AG08396 (cell line): ENCODE results near the gene SRPX2.
A peak's percentile ranks its signal among the peaks of the same experiment; 100 is the strongest.

Source experiments
- DNase-seq: peaks from one replicate; pipeline ENCODE4 v3.0.0; 2012; ENCODE audit warnings: low spot score, mixed read lengths

Gene SRPX2, protein sequence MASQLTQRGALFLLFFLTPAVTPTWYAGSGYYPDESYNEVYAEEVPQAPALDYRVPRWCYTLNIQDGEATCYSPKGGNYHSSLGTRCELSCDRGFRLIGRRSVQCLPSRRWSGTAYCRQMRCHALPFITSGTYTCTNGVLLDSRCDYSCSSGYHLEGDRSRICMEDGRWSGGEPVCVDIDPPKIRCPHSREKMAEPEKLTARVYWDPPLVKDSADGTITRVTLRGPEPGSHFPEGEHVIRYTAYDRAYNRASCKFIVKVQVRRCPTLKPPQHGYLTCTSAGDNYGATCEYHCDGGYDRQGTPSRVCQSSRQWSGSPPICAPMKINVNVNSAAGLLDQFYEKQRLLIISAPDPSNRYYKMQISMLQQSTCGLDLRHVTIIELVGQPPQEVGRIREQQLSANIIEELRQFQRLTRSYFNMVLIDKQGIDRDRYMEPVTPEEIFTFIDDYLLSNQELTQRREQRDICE

DNA sequence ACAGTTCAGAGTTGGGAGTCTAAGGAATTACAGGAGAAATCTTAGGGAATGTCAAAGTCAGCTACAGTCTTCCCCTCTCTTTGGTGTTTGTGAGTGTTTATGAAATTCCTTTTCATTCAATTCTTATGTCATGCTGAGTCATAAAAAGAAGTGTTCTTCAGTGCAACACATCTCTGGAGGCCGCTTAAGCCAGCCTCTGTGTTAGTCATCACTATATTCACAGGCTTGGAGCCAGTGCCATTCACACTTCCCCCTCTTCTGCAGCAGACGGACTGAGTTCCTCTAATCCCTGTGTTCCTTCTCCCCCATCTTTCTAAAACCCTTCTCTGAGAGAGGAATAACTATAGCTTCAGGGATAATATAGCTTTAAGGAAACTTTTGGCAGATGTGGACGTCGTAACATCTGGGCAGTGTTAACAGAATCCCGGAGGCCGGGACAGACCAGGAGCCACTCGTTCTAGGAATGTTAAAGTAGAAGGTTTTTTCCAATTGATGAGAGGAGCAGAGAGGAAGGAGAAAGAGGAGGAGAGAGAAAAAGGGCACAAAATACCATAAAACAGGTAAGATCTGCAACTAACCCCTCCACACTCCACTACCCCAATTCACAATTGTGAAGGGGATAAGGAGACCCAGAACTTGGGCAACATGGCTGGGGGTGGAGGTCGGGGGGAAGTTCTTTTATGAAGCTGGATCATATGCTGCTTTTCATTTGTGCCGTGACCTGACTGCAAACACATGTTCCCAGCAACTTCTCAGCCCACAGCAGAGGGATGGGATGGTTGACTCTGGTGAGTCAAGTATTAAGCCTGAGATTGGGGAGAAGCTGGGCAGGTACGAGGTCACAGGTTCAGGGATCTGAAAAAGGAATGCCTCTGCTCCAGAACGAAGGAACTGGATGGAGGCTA lies at the start of gene SRPX2:
Gene SRPX2, plus strand, starts transcription at position 244 of the 905 bp plus-strand sequence. CDS start 2,124 bp downstream, outside the sequence.
- peak; percentile 63 for DNase-seq

DNA sequence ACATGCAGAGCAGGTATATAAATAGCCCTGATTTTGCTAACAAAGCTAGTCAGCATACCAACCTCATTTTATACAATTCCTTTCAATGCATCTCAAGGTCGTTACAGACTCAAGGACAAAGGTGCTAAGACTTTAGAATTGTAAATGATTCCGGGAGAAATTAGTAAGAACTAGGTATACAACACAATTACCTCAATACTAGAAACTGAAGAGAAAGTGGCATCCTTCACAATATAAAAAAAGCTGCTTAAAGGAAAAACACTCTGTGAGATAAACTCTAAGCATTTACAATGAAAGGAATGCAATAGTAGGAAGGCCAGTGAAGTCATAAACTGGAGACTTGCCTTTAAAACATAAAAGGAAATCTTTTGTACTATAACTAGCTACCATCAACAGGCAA lies 47.4 kb upstream of the SRPX2 start:
- DNase-seq: no peak

DNA sequence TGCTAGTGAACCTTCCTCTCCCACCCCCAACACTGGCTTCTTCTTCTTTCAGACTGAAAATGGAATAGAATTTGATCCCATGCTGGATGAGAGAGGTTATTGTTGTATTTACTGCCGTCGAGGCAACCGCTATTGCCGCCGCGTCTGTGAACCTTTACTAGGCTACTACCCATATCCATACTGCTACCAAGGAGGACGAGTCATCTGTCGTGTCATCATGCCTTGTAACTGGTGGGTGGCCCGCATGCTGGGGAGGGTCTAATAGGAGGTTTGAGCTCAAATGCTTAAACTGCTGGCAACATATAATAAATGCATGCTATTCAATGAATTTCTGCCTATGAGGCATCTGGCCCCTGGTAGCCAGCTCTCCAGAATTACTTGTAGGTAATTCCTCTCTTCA lies 44.5 kb upstream of the SRPX2 start:
- DNase-seq: no peak

DNA sequence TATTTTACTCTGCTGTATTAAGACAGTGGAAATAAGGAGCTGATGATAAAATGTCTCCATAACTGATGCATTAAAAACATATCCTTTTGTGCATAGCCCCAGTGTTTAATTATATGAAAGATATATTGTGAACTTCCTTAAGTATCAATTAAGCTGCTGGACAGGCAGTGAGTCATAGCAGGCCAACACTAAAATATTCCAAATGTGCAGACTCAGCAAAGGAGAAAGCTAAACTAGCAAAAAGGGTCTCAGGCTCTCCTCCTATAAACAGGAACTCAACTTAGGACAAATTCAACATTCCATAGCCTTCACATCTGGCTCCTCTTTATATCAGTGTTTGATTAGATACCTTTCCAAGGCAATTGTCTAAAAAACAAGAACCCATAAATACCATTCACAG lies 43.7 kb upstream of the SRPX2 start:
- DNase-seq: no peak

DNA sequence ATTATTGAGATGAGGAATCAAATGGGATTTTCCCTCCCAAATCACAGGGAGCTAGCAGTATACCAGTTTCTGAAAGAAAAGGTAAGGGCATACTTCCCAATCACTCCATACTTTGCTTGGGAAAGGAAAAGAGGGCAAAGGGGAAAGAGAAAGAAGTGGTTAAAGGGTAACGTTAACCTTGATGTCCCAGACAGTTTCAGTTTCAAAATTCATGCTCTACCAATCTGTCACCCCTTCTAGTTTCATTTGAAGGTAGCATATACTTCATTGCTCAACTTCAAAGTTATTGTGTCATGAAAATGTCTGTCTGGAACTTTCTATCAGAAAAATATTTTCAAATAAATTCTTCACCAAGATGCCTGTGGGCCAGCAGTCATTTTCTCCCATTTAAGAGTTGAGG lies 43.2 kb upstream of the SRPX2 start:
- no peak for DNase-seq

DNA sequence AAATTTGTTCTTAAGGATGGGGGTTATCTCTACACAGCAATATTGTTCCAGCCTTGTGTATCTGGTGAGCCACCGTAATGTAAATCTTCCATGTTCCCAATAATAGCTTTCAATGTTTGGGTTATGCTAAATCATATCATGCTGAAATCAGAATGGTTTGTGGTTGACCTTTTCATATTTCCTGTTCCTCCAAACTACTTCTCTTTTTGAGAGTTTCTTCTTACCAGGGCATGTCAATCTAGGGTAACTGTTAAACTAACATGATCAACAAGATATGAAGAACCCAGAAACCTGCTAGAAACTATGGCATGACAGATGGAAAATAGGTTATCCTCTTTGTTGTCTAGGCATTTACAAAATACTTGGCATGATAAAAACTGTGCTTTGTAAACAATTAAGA lies 37.2 kb upstream of the SRPX2 start:
- no peak for DNase-seq

DNA sequence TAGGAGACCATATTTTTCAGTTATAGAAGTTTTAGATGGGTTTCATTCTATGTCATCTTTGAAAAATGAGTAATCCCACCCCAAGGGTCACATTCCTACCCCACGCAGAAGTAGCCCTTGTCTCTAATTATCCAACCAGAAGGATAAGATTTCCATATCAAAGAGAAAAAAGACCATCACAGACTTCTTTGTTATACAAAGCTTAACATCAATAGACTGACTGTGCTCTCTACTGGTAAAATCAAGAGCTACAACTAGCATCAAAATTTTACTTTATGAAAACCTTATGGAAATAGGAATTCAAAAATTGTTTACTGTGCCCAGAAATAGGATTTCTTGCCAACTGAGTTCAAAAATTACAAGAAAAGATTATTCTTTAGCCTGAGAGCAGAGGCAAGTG lies 34.4 kb upstream of the SRPX2 start:
- no peak for DNase-seq

DNA sequence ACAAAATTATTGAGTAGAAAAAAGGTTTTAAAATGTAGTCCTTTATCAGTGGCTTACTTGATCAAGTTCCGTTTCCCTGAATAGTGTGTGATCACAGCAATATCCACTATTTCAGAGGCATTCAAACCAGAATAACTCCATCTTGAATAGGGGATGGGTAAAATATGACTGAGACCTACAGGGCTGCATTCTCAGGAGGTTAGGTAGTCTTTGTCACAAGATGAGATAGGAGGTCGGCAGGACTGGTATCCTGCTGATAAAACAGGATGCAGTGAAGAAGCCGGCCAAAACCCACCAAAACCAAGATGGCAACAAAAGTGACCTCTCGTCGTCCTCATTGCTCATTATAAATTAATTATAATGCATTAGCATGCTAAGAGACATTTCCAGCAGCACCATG lies 32.0 kb upstream of the SRPX2 start:
- no peak for DNase-seq

DNA sequence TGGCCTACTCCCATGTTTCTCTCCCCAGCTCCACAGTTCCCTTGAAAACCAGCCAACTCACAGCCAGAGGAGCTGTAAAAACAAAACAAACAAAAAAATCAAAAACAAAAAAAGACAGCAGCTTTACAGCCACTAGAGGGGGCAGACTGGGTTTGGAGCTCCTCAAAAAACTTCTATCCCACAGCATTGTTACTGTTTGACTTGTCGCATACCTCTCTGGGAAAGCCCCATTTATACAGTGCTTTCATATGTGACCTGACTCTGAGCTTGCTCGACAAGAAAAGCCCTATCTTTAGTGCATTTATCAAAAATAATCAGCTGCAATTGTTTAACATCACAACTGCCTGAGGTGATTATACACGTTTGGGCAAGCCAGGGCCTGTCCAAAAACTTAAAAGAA lies 29.0 kb upstream of the SRPX2 start:
- DNase-seq: peak; percentile 46

DNA sequence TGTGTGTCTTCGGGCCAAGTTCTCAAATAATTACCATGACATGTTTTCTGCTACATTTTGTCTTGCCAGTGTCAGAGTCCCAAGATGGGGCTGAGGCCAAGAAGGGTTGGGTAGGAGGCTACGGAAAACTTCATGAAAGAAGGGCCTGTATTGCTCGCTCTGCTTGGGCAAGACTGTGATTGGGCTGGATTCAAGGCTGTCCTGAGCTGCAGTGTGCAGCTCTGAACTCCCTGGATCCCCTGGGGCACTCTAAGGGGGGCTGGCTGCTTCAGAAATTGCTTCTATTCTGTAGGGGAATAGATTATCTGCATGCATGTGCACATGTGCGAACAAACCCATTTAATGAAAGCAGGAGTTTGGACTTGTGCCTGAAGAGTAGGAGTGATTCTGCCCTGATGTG lies 21.0 kb upstream of the SRPX2 start:
- DNase-seq: no peak

DNA sequence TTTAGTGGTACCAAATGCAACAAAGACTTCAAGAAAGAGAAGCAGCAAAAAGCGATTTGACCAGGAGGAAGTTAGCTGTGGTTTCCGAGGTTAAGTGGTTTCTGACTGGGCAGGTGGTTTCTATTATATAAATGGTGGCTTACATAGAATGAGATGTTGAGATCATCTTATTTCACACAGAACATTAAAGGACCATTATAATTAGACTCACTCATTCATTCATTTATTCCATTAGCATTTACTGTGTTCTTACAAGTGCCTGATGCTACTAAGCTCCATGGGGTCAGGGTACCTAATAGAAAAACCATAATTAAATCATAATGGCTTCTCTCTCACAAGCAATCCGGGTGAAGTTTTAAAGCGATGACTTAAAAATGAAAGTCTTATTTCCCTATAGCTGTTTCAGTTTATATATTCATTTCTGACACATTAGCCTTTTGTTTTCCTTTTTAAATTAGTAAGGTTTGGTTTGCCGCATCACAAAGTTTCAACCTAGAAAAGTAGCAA lies 18.0 kb upstream of the SRPX2 start:
- DNase-seq: no peak

DNA sequence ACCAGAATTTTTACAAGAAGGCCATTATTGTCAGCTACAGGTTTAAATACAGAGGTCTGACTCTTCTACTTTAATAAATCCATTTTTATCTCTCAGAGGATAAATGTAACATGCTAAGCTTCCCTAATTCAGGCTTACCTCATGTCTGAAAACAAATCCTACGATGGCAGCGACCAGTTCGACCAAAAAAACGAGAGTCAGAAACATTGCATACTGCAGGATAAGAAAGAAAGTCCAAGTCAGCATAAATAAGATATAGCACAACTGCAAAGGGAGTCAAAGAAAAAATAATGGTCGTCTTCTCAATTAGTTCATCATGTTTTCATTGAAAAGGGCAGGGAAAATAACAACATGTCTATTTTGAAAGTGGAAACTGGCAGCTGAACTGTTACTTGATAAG lies 9.0 kb upstream of the SRPX2 start:
- DNase-seq: no peak

DNA sequence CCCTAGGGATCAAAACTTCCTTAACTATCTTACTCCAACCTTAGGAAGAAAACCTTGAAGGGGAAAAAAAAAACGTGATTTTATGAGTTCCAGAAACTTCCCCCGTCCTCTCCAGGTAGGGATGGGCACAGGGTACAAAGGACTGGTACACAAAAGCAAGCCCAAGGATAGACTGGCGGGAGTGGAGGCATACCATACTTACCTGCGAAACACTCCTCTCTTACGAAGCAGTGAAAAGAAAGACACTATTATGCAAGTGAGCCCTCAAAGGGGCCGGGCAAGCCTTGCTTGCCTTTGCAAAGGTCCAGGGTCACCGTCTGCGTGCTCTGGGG lies 8.0 kb upstream of the SRPX2 start:
- DNase-seq: no peak

DNA sequence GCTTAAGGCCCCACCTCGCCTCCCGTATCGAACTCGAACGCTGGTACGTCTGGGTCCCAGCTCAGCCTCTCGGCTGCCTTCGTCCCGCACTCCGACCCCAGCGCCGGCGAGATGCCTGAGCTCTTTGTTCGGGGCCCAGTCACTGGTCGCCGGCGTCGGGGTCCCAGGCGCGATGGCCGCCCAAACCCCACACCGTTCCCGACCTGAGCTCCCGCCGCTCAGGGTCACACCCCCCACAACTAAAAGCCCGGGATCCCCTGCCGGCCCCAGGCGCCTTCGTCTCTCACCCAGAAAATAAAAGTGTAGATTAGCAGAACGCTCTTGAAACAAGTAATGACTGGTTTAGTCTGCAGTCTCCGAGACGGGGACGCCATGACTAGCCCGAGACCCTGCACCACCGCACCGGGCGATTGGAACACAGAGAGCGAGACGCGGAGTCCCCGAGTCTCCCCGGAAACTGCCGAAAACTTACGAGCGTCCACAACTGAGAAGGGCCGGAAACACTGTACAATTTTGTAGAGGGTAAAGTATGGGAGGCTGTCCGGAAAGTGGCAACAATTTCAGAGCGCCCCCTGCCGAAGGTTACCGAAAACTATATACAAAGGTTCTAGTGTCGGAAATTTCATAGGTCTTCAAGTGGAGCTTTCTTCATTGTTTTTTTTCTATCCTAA lies 7.5 kb upstream of the SRPX2 start, which contains the start of gene TSPAN6:
Gene TSPAN6, minus strand, starts transcription at position 486 of the 671 bp plus-strand sequence. Its CDS starts 112 bp downstream, at position 374.
- DNase-seq: peak; percentile 88

DNA sequence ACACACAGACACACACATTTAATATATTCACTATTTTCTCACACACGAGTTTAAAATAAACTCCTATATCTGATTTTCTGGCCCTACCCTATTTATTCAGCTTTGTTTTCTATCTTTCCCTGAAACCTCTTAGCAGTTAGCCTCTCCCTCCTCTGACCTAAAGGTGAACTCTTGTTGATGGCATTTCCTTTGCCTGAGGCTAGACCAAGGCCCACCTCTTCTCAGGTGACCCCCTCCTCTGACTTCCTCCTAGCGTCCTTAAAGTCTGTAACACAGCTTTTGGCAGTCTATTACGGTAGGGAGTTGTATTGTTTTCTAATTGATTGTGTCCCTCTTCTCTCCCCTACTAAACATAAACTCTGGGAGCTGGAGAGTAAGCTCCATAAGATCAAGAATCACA lies 1.7 kb upstream of the SRPX2 start:
- DNase-seq: no peak

DNA sequence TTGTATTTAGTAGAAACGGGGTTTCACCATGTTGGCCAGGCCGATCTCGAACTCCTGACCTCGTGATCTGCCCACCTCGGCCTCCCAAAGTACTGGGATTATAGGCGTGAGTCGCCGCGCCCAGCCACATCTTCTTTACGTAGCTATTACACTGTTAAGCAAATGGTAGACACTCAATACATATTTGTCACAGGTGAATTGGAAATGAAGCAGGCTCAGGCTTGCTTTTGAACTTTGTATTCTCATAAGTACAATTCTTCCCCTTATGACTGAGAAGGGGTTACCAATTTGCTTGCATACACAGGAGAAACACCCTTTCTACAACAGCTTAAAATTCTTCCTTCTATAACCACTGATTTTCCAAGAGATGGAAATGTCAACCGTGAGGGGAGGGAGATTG lies 787 bp upstream of the SRPX2 start:
- no peak for DNase-seq

DNA sequence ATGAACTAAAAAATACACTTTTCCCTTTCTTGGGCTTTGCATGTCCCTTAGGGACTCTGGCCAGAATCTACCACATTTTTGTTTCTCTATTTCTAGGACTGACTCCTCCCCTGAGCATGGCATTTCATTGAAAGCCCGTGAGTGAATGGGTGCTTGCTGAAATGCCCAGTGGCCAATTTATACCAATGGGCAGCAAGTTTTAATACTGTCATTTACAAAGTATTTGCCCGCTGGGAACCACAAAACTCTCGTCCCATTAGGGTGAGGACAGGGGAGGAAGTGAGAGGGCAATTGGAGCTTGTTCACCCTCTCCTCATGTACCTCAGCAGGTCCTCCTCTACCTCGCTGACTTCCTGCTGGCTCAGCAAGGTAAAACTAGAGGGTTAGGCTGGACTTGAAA lies 1.1 kb downstream of the SRPX2 start:
- DNase-seq: no peak

DNA sequence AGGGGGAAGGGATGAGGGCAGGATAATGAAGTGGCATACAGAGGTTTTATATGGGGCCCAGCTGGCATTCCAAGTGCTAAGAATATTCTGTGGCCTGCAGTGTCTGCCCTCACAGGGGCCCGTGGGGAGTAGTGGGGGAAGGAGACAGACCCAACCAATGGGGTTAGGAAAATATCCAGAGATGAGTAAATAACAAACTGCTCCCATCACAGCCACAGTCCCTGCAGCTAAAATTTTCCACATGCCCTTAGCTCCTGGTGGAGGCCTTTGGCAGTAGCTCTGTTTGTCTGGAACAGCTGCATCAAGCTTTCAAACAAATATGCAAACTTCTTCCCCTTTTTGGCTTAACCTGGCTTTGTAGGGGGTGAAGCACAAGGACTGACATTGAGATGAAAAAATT lies 3.1 kb downstream of the SRPX2 start:
- no peak for DNase-seq

DNA sequence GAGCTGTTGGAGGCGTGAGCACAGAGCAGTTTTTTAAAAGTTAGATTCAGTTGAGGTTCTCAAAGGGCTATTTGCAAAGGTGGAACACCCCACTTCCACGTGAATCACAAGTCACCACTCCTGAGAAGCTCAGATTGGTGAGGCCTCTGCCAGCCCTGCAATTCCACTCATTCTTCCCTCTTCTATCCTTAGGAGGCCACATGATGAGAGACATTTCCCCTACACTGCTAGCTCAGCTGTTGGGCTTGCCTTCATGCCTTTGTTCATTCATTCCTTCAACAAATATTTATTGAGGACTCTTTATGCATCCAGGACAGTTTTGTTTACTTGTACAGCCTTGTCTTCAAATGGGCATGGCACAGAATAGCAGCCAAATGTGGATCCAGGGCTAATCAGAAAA lies 3.7 kb downstream of the SRPX2 start:
- DNase-seq: no peak

DNA sequence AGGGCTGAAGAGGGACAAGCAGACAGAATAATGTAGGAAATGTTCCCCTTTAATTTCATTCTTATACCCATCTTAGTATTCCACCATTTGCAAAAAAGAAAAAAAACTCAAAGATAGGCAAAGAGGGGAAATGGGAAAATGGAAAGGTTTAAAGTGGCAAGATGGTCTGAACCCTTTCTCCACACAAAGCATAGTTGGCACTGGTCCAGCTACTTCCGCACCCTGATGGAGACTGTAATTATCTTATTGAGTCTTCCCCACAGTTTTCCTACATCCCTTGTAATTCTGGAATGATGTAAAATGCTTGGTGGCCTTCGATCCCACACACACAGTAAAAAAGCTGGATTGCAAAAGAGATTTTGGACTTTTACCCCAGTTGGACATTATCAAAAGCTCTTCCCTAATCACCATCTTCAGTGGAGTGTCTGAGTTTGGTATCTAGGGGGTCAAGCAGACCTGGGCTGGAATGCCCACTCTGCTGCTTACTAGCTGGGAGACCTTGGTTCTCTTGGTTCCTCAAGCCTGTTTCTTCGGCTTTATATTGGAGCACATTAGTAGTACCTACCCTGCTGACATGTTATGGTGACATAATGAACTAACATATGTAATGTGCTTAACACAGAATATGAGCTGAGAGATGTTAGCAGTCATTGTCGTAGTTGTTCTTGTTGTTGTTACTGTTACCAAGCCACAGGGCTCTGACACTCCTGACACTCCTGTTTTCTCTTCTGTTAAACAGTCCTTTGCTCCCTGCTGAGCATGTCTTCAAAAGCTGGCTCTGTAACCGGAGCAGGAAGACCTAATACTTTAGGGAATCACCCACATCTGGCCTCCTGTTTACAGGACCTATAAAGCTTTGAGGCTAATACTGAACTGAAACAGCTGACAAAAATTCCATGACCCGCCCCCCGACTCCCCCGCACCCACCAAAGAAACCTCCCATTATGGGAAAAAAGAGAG lies 4.7 kb downstream of the SRPX2 start:
- DNase-seq: peak; percentile 33
